ENCODE data around the gene GNPTG. TPM values are rescaled to one million over a fixed set of nuclear protein-coding genes. Genes with fewer than 3 reads are reported as not detected.

The GNPTG gene
- total RNA-seq, 4 donors from 2014 or later, result 53.7 to 84.0 (median 69.5) TPM

DNA sequence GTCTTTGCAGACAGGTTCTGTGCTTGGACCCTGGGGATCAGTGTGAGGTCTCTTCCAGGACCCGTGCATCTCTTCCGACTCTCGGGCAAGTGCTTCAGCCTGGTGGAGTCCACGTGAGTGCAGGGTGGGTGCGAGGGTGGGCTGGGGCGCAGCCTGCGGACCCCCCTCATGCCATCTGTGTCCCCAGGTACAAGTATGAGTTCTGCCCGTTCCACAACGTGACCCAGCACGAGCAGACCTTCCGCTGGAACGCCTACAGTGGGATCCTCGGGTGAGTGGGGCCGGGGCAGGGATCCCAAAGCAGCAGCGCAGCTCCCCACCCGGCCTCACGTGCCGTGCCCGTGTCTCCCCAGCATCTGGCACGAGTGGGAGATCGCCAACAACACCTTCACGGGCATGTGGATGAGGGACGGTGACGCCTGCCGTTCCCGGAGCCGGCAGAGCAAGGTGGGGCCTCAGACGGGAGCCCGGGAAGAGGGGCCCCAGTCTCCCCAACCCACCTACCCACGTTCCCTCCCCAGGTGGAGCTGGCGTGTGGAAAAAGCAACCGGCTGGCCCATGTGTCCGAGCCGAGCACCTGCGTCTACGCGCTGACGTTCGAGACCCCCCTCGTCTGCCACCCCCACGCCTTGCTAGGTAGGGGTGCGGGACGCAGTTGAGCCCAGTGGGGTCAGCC lies 10.1 kb downstream of the GNPTG start:
- Histone ChIP-seq H3K27ac (no peak overlapping the region), H3K4me1 (peaks cover 2% of the 10 kb centered on the region), H3K36me3 (peaks cover 77% of the 10 kb centered on the region), H3K4me3 (no peak overlapping the region), H3K9me3 (no peaks in the 10 kb centered on the region), H3K27me3 (no peaks in the 10 kb centered on the region)
- DNase-seq (ENCODE audit: low spot score in 2 of 2), result no peak
- TF ChIP-seq CTCF (IDR thresholded peaks at IDR 0.05) (no peak), POLR2AphosphoS5 (IDR thresholded peaks at IDR 0.05) (no peak), POLR2A (IDR thresholded peaks at IDR 0.05) (no peak), EP300 (IDR thresholded peaks at IDR 0.05) (no peak)
- 92% methylated on average over 31 of the region's 43 CpGs for WGBS

- H3K27ac ChIP-seq, result no peak overlapping the region
- TF ChIP-seq POLR2A (IDR thresholded peaks at IDR 0.05), result no peak
- TF ChIP-seq POLR2AphosphoS5 (IDR thresholded peaks at IDR 0.05), result no peak
- TF ChIP-seq CTCF (IDR thresholded peaks at IDR 0.05), result no peak
- TF ChIP-seq EP300 (IDR thresholded peaks at IDR 0.05), result no peak
- peaks cover 85% of the 10 kb centered on the region for H3K36me3 ChIP-seq
- H3K4me1 ChIP-seq, result no peaks in the 10 kb centered on the region
- no peaks in the 10 kb centered on the region for H3K27me3 ChIP-seq
- 94% methylated on average over 11 of the region's 11 CpGs for WGBS
- no peak overlapping the region for H3K4me3 ChIP-seq
- no peaks in the 10 kb centered on the region for H3K9me3 ChIP-seq
- DNase-seq (ENCODE audit: low spot score in 2 of 2), result no peak
Measured at GRCh38 chr16:1362807-1363206, 11.1 kb downstream of the GNPTG start.

DNA sequence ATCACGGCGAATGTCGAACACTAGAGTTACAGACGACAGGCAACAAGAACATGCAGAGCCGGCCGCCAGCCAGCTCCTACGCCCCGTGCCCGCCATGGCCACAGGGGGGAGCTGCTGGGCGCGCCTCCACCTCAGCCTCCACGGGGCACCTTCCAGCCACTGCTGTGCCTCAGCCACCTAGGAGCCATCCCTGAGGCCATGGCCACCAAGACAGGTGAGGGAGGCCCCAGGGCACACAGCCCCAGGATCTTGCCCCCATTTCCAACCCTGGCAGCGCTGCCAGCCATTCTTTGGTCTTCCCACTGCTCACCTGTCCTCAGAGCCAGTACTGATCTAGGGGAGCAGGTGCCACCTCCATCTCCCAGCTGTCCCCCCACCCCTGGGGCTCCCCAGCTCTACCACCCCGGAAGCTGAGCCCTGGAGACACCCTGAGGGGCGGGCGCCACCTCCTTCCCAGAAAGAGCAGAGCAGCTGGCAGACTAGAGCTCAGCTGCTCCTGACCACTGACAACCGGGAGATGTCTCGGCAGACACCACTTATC lies 11.8 kb downstream of the GNPTG start:
- Histone ChIP-seq H3K4me1 (no peaks in the 10 kb centered on the region), H3K4me3 (no peak overlapping the region), H3K9me3 (no peaks in the 10 kb centered on the region), H3K27me3 (no peaks in the 10 kb centered on the region), H3K27ac (no peak overlapping the region), H3K36me3 (peaks cover 85% of the 10 kb centered on the region)
- DNase-seq (ENCODE audit: low spot score in 2 of 2), result no peak
- TF ChIP-seq CTCF (IDR thresholded peaks at IDR 0.05) (peak in 1 of 2 donors; percentile 83), POLR2AphosphoS5 (IDR thresholded peaks at IDR 0.05) (no peak)
- WGBS, result 47% methylated on average over 17 of the region's 18 CpGs

DNA sequence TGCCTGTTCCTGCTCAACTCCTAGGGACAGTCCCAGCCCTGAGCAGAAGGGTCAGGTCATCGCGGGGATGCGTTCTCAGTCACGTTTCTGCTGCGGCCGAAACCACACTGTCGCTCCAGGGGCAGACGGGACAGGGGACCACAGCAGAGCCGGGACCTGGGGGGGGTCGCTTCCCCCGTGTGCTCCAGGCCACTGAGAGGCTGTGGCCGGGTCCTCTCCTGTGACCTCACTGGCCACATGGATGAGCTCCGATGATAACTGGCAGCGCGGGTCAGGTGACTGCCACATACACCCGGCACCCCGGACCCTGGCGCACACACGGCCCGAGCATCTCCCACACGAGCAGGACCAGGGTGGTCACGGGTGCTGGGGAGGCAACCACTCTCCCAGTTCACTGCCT lies 12.8 kb downstream of the GNPTG start:
- no peak overlapping the region for H3K4me3 ChIP-seq
- DNase-seq (ENCODE audit: low spot score in 2 of 2), result no peak
- no peaks in the 10 kb centered on the region for H3K9me3 ChIP-seq
- no peak overlapping the region for H3K27ac ChIP-seq
- H3K27me3 ChIP-seq, result no peaks in the 10 kb centered on the region
- TF ChIP-seq POLR2A (IDR thresholded peaks at IDR 0.05) (no peak), POLR2AphosphoS5 (IDR thresholded peaks at IDR 0.05) (no peak), CTCF (IDR thresholded peaks at IDR 0.05) (no peak), EP300 (IDR thresholded peaks at IDR 0.05) (no peak)
- H3K4me1 ChIP-seq, result no peaks in the 10 kb centered on the region
- H3K36me3 ChIP-seq, result peaks cover 81% of the 10 kb centered on the region
- 95% methylated on average over 16 of the region's 22 CpGs for WGBS

- WGBS, result 82% methylated on average over 18 of the region's 29 CpGs
- no peak overlapping the region for H3K4me3 ChIP-seq
- no peaks in the 10 kb centered on the region for H3K27me3 ChIP-seq
- no peaks in the 10 kb centered on the region for H3K9me3 ChIP-seq
- TF ChIP-seq POLR2A (IDR thresholded peaks at IDR 0.05), result no peak
- TF ChIP-seq CTCF (IDR thresholded peaks at IDR 0.05), result no peak
- no peak for TF ChIP-seq EP300 (IDR thresholded peaks at IDR 0.05)
- TF ChIP-seq POLR2AphosphoS5 (IDR thresholded peaks at IDR 0.05), result no peak
- peaks cover 83% of the 10 kb centered on the region for H3K36me3 ChIP-seq
- H3K4me1 ChIP-seq, result no peaks in the 10 kb centered on the region
- DNase-seq (ENCODE audit: low spot score in 2 of 2), result no peak
- no peak overlapping the region for H3K27ac ChIP-seq
Measured at GRCh38 chr16:1366060-1366711, 14.5 kb downstream of the GNPTG start.
